ENCODE data around the gene KLHL17.

KLHL17 gene

DNA sequence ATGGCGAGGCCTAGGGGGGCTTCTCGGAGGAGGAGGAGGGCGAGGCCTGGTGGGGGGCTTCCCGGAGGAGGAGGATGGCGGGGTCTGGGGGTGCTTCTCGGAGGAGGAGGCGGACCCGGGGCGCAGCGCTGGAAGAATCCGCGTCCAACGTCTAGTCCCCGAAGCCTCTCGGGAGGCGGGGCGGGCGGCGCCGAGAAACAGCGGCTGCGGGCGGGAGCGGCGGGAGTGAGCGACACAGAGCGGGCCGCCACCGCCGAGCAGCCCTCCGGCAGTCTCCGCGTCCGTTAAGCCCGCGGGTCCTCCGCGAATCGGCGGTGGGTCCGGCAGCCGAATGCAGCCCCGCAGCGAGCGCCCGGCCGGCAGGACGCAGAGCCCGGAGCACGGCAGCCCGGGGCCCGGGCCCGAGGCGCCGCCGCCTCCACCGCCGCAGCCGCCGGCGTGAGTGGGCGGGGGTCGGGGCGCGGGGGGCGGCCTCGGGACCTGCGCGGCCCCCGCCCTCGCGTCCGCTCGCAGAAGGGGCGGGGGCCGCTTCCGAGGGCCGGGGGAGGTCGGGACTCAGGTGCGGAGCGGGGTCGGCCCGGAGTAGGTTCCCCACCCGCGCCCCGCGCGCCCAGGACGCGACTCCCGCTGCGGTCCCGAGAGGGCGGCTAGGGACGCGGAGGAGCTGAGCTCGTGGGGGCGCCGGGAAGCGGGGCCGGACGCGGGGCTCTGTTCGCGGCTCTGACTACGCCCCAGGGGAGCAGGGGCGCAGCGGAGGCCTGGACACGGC lies at the start of gene KLHL17:
KLHL17 (plus strand) TSS at position 222 of the 769 bp plus-strand sequence; CDS start at position 332, 110 bp downstream.
- DNase-seq: peak; percentile 10

DNA sequence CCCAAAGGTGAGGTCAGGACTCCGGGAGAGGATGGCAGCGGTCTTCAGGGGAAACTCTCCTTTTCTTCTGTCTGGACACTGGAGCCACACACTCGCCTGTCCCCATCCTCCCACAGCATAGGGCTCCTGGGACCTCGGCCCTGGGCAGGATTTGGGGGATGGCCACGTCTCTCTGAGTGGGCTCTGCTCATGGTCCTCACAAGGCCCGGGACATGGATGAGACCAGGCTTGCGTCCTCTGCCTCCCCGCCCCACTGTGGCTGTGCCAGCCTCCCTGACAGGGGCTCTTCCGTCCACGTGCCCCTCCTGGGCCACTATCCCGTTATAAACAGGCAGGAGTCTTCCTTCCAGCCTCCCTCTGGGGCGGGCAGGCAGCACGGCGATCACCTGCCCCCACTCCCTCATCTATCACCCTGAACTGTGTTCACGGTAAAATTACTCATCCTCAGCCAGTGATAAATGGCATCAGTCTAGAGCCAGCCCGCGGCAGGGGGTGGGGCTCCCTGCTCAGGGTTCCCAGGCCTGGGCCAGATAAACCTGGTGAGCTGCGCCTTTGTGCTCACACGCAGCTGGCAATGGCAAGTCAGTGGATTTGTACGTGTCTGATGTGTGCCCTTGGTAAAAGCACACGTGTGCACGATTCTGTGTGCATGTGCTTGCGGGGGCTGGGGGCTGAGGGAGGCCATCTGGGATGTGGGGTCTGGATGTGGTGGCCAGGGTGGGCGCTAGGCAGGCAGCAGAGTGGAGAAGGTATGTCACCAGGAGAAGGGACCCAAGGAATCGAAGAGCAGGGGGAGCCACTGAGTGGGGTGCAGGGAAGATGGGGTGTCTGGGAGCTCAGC lies 49.3 kb upstream of the KLHL17 start:
- DNase-seq: no peak

DNA sequence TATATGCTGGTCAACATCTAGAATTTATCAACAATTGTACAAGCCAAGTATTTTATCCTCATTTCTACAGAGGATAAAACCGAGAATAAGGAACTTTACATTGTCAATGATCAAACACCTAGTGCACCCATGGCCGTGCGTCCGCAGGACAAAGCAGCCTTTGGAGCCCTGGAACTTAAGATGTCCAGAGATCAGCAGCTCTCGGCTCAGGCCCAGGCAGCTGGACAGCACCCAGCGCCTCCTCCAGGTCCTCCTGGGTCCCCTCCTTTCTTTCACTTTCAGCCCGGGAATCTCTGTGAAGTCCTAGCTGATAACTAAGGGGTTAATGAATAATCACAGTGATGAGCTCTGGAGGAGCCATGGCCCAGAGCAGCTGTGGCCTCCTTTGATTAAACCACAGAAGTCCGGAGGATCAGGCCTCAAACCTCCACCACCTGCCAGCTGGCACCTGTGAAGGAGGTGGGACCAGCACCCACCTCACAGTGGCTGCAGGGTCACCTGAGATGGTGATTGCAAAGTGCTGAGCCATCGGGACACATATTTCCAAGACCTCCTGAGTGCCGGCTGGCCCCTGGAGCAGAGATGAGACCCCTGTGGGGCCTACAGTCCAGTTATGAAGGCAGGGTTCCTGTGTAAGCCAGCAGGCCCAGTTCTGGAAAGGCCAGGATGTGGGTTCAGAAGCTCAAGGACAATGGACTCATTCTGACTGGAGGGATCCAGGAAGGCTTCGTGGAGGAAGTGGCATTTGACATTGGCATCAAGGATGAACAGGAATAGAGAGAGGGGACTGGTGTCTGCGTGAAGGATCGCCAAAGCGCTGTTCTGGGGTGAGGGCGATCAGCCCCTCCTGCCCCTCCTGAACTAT lies 48.3 kb upstream of the KLHL17 start:
- no peak for DNase-seq

- DNase-seq: no peak
Observed at GRCh38 chr1:912740-913301, 47.6 kb upstream of the KLHL17 start.

DNA sequence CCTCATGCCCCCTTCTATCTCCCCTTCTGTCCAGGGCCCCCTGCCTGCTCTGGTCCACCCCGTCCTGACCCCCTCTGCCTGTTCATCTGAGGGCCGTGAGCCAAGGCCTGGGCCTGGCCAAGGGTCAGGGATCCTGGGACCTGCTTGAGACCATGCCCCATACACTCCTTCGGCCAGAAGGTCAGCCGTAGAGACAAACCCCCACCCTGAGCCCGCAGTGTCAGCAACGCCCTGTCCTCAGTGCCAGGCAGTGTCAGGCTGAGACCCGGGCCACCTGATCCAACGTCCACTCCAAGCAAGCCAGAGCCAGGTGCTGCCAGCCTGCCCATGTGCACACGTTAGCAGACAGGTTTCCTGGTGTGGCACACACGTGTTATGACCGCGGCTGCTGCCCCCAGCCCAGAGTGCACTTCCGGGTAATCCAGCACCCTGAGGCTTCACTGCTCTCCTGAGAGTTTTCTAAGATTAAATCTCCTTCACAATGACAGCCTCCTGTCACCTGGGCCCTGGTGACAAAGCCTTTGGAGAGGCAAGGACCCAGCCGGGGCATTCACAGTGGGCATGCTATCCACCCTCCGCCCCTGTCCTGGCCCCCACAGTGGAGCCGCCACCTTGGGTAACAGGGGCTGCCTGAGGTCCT lies 46.8 kb upstream of the KLHL17 start:
- no peak for DNase-seq

GRCh38 chr1:914131-914890 lies 46.1 kb upstream of the KLHL17 start:
- no peak for DNase-seq

- no peak for DNase-seq
Observed at GRCh38 chr1:914891-915280, 45.5 kb upstream of the KLHL17 start.

DNA sequence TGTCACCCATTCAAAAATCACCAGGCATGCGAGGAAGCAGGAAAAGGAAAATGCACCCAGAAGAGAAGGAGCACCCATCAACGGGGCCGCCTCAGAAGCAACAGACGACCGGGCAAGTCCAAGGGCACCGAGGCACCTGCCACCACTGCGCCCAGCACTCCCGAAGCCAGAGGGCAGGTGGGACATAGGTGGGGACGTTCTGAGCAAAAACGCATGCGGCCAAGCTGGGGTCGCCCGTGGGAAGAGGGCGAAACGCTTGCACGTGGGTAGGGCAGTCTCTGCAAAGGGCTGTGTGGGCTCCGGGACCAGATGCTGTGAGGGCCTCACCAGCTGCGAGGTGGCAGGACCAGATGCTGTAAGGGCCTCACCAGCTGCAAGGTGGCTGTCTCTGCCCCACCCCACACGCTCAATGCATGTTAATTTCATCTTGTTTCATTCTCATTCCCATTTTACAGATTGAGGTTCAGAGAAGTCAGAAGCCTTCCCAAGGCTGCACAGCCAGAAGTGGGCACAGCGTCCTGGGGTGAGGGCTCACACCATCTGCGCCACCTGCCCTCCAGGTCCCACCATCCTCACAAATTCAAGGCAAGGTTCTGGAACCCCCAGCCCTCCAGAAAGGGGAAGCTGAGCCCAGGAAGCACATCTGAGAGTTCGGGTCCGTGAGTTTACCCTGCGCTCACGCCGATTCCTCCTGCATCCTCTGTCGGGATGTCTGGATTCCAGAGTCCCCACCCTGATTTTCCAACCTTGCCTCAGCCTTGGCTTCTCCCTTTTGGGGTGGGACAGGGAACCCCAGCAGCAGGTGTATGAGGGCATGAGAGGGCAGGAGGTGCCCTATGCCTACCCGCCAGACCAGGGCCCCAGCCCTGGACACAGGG lies 44.9 kb upstream of the KLHL17 start:
- no peak for DNase-seq

GRCh38 chr1:916173-917075 lies 44.0 kb upstream of the KLHL17 start:
- DNase-seq: no peak

GRCh38 chr1:917076-917459 lies 43.3 kb upstream of the KLHL17 start:
- no peak for DNase-seq

DNA sequence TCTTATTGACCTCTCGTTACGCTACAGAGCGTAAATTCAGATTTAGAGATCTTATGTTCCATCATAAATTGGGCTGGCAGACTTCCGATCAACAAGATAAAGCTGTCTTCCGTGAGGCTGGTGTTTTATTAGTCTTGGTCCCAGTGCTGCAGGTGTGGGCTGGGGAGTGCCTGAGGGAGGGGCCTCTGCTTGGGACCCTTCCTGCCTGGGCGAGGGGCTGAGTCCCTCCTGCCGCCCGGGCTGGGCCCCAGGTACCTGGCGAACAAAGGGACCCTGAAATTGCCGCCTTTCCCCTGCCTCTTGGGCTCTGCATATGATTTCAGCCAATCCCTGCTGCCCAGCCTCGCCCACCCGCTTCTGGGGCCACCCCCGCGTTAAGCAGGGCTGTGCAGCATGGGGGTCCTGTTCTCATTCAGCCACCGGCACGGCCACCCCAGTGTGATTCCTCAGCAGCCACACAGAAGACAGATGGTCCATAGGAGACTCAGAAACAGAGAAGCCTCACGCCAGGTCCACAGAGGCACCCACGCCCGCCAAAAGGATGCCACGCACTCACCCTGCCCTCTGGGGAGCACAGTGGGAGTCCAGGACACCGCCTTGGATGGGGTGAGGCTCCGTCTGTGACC lies 42.8 kb upstream of the KLHL17 start:
- DNase-seq: no peak

DNA sequence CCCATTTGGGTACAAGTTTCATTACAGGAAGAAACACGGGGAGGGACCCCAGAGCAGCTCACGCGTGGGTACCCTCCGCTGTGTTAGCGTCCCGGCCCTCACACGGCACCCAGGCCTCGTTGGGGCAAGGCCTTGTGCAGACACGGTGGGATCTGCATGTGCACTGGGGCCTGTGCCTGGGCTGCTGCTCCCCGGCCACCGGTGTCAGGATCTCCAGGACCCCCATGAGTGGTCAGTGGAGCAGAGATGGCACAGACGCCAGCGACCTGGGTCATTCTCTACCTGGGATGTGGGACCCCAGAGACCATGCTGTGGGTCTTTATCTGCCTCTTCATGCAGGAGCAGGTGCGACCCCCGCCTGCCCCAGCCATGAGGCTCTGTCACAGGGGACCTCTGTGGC lies 42.0 kb upstream of the KLHL17 start:
- no peak for DNase-seq

GRCh38 chr1:918843-919242 lies 41.5 kb upstream of the KLHL17 start:
- no peak for DNase-seq

DNA sequence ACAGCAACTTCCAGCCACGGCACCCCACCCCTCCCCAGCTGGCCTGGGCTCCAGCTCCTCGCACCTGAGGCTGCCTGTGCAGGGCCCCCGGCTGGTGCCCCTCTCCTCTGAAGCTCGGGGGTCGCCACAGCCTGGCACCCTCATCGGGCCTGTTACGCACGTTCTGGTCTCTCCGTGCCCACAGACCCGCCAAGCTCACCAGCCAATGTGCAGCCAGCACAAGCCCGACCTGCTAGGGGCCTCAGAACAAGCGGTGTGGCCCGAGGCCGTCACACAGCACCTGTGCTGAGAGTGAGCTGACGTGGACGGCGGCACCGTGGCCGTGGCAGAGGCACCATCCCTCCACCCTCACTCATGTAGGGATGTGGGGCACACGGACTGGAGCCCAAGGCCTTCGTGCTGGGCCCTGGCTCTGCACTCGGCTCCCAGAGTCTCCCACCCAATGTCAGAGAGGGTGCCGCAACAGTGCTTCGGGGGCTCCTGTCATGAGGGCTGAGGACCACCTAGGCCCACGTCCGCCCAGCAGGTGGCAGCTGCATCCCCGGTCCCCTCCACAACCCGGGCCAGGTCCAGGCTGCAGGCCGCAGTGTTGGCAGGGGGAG lies 41.0 kb upstream of the KLHL17 start:
- no peak for DNase-seq

- no peak for DNase-seq
Observed at GRCh38 chr1:920010-920409, 40.4 kb upstream of the KLHL17 start.

DNA sequence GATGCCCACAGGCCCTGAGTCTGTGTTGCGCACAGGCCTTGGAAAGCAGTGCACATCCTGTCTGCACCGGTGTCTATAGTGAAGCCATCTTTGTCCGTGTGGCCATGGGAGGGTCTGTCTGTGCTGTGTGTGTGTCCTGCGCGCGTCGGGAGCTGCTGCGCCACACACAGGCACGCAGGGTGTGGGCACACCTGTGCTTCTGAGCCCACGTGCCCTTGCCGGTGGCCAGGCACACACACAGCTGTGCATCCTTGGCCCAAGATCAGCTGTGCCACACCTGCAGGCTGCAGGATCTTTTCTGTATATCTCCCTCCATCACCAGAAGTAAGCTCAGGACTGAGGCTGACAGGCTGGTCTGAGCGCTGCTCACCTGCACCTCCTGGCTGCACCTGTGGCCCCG lies 39.9 kb upstream of the KLHL17 start:
- DNase-seq: no peak

- peak; percentile 19 for DNase-seq
Observed at GRCh38 chr1:921011-921837, 39.2 kb upstream of the KLHL17 start.
